Osteoblast (primary cell): ENCODE data around the gene ZC3H7A. TPM values are rescaled to one million over a fixed set of nuclear protein-coding genes. Genes with fewer than 3 reads are reported as not detected.
A peak's percentile ranks its signal among the peaks of the same experiment; 100 is the strongest.

ENCODE experiments used
- DNase-seq: peaks from one replicate; pipeline ENCODE4 v3.0.0; 2011; ENCODE audit warnings: low spot score, mixed read lengths; ENCODE audit not compliant: insufficient read length; ENCODE audit errors: missing footprints
- H2AFZ ChIP-seq: 2 replicates; pipeline ENCODE4 v1.6.0; 2011; ENCODE audit warnings: mild to moderate bottlenecking, low read length
- H3K27ac ChIP-seq: 2 replicates; pipeline ENCODE4 v1.5.1; 2011; ENCODE audit warnings: mild to moderate bottlenecking, low read depth, low read length, moderate library complexity
- H3K27me3 ChIP-seq: 2 replicates; pipeline ENCODE4 v1.6.0; 2012; ENCODE audit warnings: mild to moderate bottlenecking, control low read depth, inconsistent platforms, low read length, moderate library complexity; ENCODE audit not compliant: insufficient read depth
- H3K36me3 ChIP-seq: 2 replicates; pipeline ENCODE4 v1.5.1; 2011; ENCODE audit warnings: mild to moderate bottlenecking, low read length, control low read depth, moderate library complexity; ENCODE audit not compliant: insufficient read depth
- H3K4me1 ChIP-seq: 2 replicates; pipeline ENCODE4 v1.5.1; 2011; ENCODE audit warnings: mild to moderate bottlenecking, low read length, control low read depth, moderate library complexity; ENCODE audit not compliant: insufficient read depth
- H3K4me2 ChIP-seq: 2 replicates; pipeline ENCODE4 v1.6.0; 2011; ENCODE audit warnings: mild to moderate bottlenecking, low read length; ENCODE audit not compliant: insufficient read depth
- H3K4me3 ChIP-seq: fragments of 200-600 bp; sonication (generic); 3 replicates; pipeline ENCODE4 v1.5.1; 2012; ENCODE audit warnings: mild to moderate bottlenecking, low read length, inconsistent platforms; ENCODE audit not compliant: insufficient read depth
- H3K79me2 ChIP-seq: 2 replicates; pipeline ENCODE4 v1.6.0; 2012; ENCODE audit warnings: mild to moderate bottlenecking, low read length, control low read depth, inconsistent platforms; ENCODE audit not compliant: insufficient read depth
- H3K9me3 ChIP-seq: 2 replicates; pipeline ENCODE4 v1.5.1; 2011; ENCODE audit warnings: low read depth, low read length, control low read depth
- H4K20me1 ChIP-seq: 2 replicates; pipeline ENCODE4 v1.6.0; 2012; ENCODE audit warnings: mild to moderate bottlenecking, low read length, control low read depth; ENCODE audit not compliant: insufficient read depth
- CTCF ChIP-seq: IDR thresholded peaks from 2 replicates; pipeline ENCODE4 v1.5.1; 2011; ENCODE audit warnings: mild to moderate bottlenecking, low read depth, low read length, moderate library complexity; ENCODE audit errors: extremely low read depth
- total RNA-seq: library from RNA; depleted of rRNA; stranded (reverse); fragments of >200 nt; gene quantifications from 2 replicates; pipeline ENCODE4 v1.2.3, GENCODE V29; 2012

The ZC3H7A gene
- total RNA-seq, 1 donor: 39.8 TPM

- TF ChIP-seq CTCF: no peak
- Histone ChIP-seq H3K4me3 (peak overlapping the region; percentile 98), H3K9me3 (no peaks in the 10 kb centered on the region), H3K4me1 (peaks cover 20% of the 10 kb centered on the region), H3K79me2 (peaks cover 39% of the 10 kb centered on the region), H3K36me3 (peaks cover 16% of the 10 kb centered on the region), H3K27me3 (no peaks in the 10 kb centered on the region), H3K4me2 (peak overlapping the region; percentile 95), H4K20me1 (peaks cover 28% of the 10 kb centered on the region), H3K27ac (peak overlapping the region; percentile 90), H2AFZ (peak overlapping the region; percentile 92)
- DNase-seq: no peak
Measured at GRCh38 chr16:11743308-11744074, 53.6 kb downstream of the ZC3H7A start.

- H4K20me1 ChIP-seq: peaks cover 36% of the 10 kb centered on the region
- peaks cover 20% of the 10 kb centered on the region for H3K4me1 ChIP-seq
- peak within 1 kb of the TSS; percentile 98 for H3K4me3 ChIP-seq
- H3K27ac ChIP-seq: peak within 1 kb of the TSS; percentile 90
- peak within 1 kb of the TSS; percentile 92 for H2AFZ ChIP-seq
- H3K36me3 ChIP-seq: peaks cover 9% of the 10 kb centered on the region
- H3K27me3 ChIP-seq: no peaks in the 10 kb centered on the region
- peaks cover 47% of the 10 kb centered on the region for H3K79me2 ChIP-seq
- peak within 1 kb of the TSS; percentile 95 for H3K4me2 ChIP-seq
- TF ChIP-seq CTCF: no peak
- no peaks in the 10 kb centered on the region for H3K9me3 ChIP-seq
- peak; percentile 98 for DNase-seq
Measured at GRCh38 chr16:11742536-11743307, 54.3 kb downstream of the ZC3H7A start, which contains the start of gene TXNDC11. TXNDC11 (minus strand) TSS chr16:11742857; CDS start chr16:11742730, 127 bp downstream.

GRCh38 chr16:11742093-11742535, 54.9 kb downstream of the ZC3H7A start:
- Histone ChIP-seq H3K4me2 (peak overlapping the region; percentile 95), H2AFZ (peak overlapping the region; percentile 74), H3K4me1 (peaks cover 20% of the 10 kb centered on the region), H3K9me3 (no peaks in the 10 kb centered on the region), H3K36me3 (peaks cover 14% of the 10 kb centered on the region), H3K79me2 (peaks cover 53% of the 10 kb centered on the region), H3K4me3 (peak overlapping the region; percentile 98), H3K27me3 (no peaks in the 10 kb centered on the region), H4K20me1 (peaks cover 36% of the 10 kb centered on the region), H3K27ac (peak overlapping the region; percentile 90)
- DNase-seq: no peak
- TF ChIP-seq CTCF: no peak

DNA sequence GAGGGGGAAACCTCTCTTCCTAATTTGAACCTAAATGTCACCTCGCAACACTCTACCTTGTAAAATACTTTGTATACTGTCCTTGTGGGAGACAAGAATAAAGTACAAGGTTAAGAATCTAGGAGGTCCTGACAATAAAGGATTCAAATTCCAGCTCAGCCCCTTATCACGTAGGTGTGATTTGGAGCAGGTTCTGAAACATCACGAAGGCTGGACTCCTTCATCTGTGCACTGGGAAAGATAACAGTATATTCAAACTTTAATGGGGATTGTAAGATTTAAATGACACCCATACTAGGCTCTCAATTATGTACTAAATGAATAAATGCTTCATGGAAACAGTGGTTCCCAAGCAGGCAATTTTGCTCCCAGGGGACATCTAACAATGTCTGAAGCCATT, 56.5 kb downstream of the ZC3H7A start:
- Histone ChIP-seq H3K9me3 (no peaks in the 10 kb centered on the region), H4K20me1 (peaks cover 46% of the 10 kb centered on the region), H2AFZ (no peak overlapping the region), H3K27ac (peak overlapping the region; percentile 90), H3K79me2 (peaks cover 68% of the 10 kb centered on the region), H3K4me1 (peaks cover 20% of the 10 kb centered on the region), H3K4me3 (peak overlapping the region; percentile 98), H3K27me3 (no peaks in the 10 kb centered on the region), H3K36me3 (peaks cover 29% of the 10 kb centered on the region), H3K4me2 (peak overlapping the region; percentile 95)
- DNase-seq: no peak
- no peak for TF ChIP-seq CTCF
